H7 (cell line): Measurements from ENCODE around the gene AKAP11. TPM values are rescaled to one million over a fixed set of nuclear protein-coding genes. Genes with fewer than 3 reads are reported as not detected.
A peak's percentile ranks its signal among the peaks of the same experiment; 100 is the strongest.
"Not testable (repeated sequence)": the region's sequence is repeated elsewhere in the genome, so short reads cannot be mapped to it uniquely, and the experiment has no call there.

Experiments used
- DNase-seq: peaks from one replicate; pipeline ENCODE4 v3.0.0; 2012
- H3K27me3 ChIP-seq: 2 replicates; pipeline ENCODE4 v1.6.0; 2011; ENCODE audit warnings: mild to moderate bottlenecking, low read length; ENCODE audit not compliant: control insufficient read depth, insufficient read depth
- H3K36me3 ChIP-seq: replicated peaks from 2 replicates; pipeline ENCODE4 v1.5.1; 2011; ENCODE audit warnings: low read length; ENCODE audit not compliant: control insufficient read depth, insufficient read depth
- H3K4me3 ChIP-seq: 2 replicates; pipeline ENCODE4 v1.5.1; 2011; ENCODE audit warnings: low read depth, mild to moderate bottlenecking, control low read depth, low read length, moderate library complexity; ENCODE audit not compliant: insufficient read depth
- total RNA-seq: library from RNA; depleted of rRNA; stranded (reverse); fragments of >200 nt; shearing (Covaris generic); gene quantifications from 2 replicates; pipeline ENCODE4 v1.2.3, GENCODE V29; 2014; rRNA removed

The AKAP11 gene
- 7.2 and 9.9 TPM in 2 replicates for total RNA-seq

GRCh38 chr13:42272115-42272803, at the start of gene AKAP11:
Gene AKAP11 (plus strand): TSS chr13:42272152. CDS start chr13:42286349, 14,197 bp downstream.
- Histone ChIP-seq H3K36me3 (no peaks in the 10 kb centered on the region), H3K27me3 (no peaks in the 10 kb centered on the region), H3K4me3 (peak within 1 kb of the TSS; percentile 69)
- no peak for DNase-seq

DNA sequence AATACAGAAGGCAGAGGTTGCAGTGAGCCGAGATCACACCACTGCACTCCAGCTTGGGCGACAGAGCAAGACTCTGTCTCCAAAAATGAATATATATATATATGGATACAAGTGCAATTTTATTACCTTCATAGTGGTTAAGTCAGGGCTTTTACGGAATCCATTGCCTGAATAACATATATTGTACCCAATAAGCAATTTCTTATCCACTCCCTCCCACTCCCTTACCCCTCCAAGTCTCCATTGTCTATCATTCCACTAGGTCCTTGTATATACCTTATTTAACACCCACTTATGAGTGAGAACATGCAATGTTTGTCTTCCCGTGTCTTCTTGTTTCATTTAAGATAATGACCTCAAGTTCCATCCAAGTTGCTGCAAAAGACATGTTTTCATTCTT, 48.3 kb upstream of the AKAP11 start:
- Histone ChIP-seq H3K36me3 (no peaks in the 10 kb centered on the region; the same call in 1 of the 2 replicates), H3K4me3 (no peak overlapping the region), H3K27me3 (no peaks in the 10 kb centered on the region)
- DNase-seq = no peak

DNA sequence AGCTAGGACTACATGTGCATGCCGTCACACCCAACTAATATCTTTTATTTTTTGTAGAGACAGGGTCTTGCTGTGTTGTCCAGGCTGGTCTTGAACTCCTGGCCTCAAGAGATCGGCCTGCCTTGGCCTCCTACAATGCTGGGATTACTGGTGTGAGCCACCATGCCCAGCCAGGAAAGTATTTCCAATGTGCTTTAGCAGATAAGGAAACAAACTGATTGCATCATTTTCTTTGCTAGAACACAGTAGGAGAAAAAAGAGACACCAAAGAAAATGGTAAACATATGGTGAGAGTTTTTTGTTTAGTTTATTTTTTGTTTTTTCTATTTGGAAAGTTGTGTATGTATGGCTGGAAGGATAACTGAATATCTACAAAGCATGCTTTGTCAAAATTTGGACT, 46.9 kb upstream of the AKAP11 start:
- Histone ChIP-seq H3K27me3 (no peaks in the 10 kb centered on the region), H3K36me3 (no peaks in the 10 kb centered on the region; the same call in 1 of the 2 replicates), H3K4me3 (no peak overlapping the region)
- no peak for DNase-seq

DNA sequence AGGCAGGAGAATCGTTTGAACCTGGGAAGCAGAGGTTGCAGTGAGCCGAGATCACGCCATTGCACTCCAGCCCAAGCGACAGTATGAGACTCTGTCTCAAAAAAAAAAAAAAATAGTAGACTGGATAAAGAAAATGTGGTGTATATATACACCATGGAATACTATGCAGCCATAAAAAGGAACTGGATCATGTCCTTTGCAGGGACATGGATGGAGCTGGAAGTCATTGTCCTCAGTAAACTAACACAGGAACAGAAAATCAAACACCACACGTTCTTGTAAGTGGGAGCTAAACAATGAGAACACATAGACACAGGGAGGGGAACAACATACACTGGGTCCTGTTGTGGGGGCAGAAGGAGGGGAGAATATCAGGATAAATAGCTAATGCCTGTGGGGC, 45.2 kb upstream of the AKAP11 start:
- H3K27me3 ChIP-seq, H3K36me3 ChIP-seq, DNase-seq, H3K4me3 ChIP-seq: not testable (repeated sequence)

- Histone ChIP-seq H3K36me3 (no peaks in the 10 kb centered on the region; the same call in 1 of the 2 replicates), H3K4me3 (no peak overlapping the region), H3K27me3 (no peaks in the 10 kb centered on the region)
- no peak for DNase-seq
Measured at GRCh38 chr13:42228527-42228926, 43.4 kb upstream of the AKAP11 start.

- Histone ChIP-seq H3K27me3 (no peaks in the 10 kb centered on the region), H3K36me3 (no peaks in the 10 kb centered on the region; the same call in 1 of the 2 replicates), H3K4me3 (no peak overlapping the region)
- no peak for DNase-seq
Measured at GRCh38 chr13:42229287-42229686, 42.7 kb upstream of the AKAP11 start.

DNA sequence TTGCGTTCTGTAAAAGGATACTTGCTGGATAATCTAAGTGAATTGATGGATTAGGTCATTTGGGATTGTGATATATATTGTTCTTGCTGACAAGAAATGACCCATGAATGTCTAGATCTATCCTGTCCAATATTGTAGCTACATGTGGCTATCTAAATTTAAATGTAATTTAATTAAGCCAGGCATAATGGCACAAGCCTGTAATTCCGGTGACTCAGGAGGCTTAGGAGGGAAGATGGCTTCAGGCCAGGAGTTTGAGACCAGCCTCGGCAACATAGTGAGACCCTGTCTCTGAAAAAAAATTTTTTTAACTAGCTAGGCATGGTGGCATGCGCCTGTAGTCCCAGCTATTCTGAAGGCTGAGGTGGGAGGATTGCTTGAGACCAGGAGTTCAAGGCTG, 39.3 kb upstream of the AKAP11 start:
- H3K27me3 ChIP-seq = no peaks in the 10 kb centered on the region
- H3K4me3 ChIP-seq = no peak overlapping the region
- no peaks in the 10 kb centered on the region for H3K36me3 ChIP-seq
- no peak for DNase-seq

DNA sequence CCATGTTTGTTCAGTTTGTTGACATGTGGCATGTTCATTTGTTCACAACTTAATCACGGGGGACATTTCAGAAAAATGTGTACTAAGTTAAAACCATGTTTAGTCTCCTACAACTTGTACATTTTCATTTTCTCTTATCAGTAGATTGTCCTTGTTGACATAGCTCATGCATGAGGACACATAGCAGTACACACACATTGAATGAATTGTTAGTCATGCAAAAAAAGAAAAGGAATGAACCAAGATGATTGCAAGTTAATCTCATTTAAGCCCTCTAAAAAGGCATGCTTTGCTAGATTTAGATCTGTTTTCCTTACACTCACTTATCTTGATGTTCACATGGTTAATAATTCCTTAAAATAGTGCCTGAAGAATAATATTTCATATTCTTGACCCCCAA, 38.2 kb upstream of the AKAP11 start:
- Histone ChIP-seq H3K36me3 (no peaks in the 10 kb centered on the region), H3K4me3 (no peak overlapping the region), H3K27me3 (no peaks in the 10 kb centered on the region)
- no peak for DNase-seq

GRCh38 chr13:42239161-42239560, 32.8 kb upstream of the AKAP11 start:
- DNase-seq = no peak
- Histone ChIP-seq H3K4me3 (no peak overlapping the region), H3K36me3 (no peaks in the 10 kb centered on the region)

GRCh38 chr13:42239644-42240043, 32.3 kb upstream of the AKAP11 start:
- no peak overlapping the region for H3K4me3 ChIP-seq
- H3K36me3 ChIP-seq = no peaks in the 10 kb centered on the region
- no peak for DNase-seq
- H3K27me3 ChIP-seq = no peaks in the 10 kb centered on the region

More at GRCh38 chr13:42239161-42239560, 32.8 kb upstream of the AKAP11 start:
- no peaks in the 10 kb centered on the region for H3K27me3 ChIP-seq

GRCh38 chr13:42246541-42246940, 25.4 kb upstream of the AKAP11 start:
- Histone ChIP-seq H3K36me3 (no peaks in the 10 kb centered on the region), H3K4me3 (no peak overlapping the region), H3K27me3 (no peaks in the 10 kb centered on the region)
- DNase-seq = no peak

DNA sequence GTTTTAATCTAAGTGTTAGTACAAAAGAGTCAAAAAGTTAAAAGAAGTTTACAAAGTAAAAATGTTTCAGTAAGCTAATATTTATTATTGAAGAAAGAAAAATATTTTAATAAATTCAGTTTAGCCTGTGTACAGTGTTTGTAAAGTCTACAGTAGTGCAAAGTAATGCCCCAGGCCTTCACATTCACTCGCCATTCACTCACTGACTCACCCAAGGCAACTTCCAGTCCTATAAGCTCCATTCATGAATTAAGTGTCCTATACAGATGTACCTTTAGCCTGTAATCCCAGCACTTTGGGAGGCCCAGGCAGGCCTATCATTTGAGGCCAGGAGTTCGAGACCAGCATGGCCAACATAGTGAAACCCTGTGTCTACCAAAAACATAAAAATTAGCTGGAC, 24.1 kb upstream of the AKAP11 start:
- Histone ChIP-seq H3K36me3 (no peaks in the 10 kb centered on the region), H3K4me3 (no peak overlapping the region), H3K27me3 (no peaks in the 10 kb centered on the region)
- no peak for DNase-seq

GRCh38 chr13:42255886-42256285, 16.1 kb upstream of the AKAP11 start:
- Histone ChIP-seq H3K36me3 (no peaks in the 10 kb centered on the region), H3K27me3 (no peaks in the 10 kb centered on the region), H3K4me3 (no peak overlapping the region)
- DNase-seq = no peak

DNA sequence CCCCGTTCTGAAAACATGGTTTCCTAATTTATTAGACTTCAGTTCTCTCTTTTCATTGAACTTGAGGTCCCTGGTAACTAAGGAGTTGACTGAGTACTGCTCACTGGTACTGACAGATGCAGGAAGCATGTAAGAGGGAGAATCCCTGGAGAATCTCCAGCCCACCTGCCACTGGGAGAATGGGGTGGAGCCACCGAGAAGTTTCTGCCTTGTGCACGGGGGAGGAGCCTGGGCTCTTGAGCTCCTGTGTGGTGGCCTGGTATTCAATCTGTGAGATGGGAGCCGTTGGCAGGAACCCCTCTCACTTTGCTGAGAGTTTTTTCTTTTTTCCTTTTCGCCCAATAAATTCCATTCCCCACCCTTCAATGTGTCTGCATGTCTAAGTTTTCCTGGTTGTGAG, 13.2 kb upstream of the AKAP11 start:
- peak; percentile 10 for DNase-seq

DNA sequence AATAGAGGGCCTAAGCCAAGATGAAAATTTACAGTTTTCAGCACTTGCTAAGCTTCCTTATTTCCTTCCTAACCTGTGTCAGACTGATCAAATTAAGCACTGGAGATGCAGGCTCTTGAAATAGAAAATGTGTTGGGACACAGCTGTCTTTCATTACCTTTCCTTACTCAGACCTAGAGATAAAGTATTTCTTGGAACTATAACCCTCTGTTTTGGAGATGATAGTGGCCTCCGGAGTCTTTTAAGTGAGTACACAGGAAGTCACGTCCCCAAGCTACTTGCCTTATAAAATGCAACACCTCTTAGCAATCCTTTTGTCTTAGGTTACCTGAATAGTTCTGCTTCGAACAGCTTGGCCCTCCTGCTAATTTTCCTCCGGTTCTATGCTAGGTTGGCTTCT, 12.4 kb upstream of the AKAP11 start:
- Histone ChIP-seq H3K36me3 (no peaks in the 10 kb centered on the region), H3K27me3 (no peaks in the 10 kb centered on the region), H3K4me3 (no peak overlapping the region)
- DNase-seq = no peak

More for the DNA sequence above, 13.2 kb upstream of the AKAP11 start:
- no peaks in the 10 kb centered on the region for H3K27me3 ChIP-seq
- no peaks in the 10 kb centered on the region for H3K36me3 ChIP-seq
- H3K4me3 ChIP-seq = no peak overlapping the region
